ENCODE data around the gene PGBD1. TPM values are rescaled to one million over a fixed set of nuclear protein-coding genes. Genes with fewer than 3 reads are reported as not detected.

Gene PGBD1
- total RNA-seq, 6 donors from 2014 or later = 3.1 to 8.3 (median 4.1) TPM

DNA sequence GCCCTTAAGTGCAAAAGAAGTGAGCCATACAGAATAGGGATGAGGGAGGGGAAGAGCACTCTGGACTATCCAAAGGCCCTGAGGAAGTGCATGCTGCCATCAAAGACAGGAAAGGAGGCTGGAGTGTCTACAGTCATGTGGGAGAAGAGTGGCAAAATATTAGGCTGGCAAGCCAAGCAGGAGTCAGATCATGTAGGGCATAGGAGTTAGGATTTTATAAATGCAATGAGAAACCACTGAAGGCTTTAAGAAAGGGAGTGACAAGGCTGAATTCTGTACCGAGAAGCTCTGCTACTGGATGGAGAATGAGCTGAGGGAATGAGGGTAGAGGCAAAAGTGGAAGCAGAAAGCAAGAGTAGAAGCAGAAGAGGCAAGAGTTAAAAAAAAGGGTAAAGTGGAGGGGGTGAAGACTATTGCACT lies 52.2 kb downstream of the PGBD1 start:
- DNase-seq = no peak
- H3K9me3 ChIP-seq = peaks cover 0 to 7% (median 0%) of the 10 kb centered on the region in 4 donors
- H3K4me3 ChIP-seq = no peak overlapping the region
- H3K27me3 ChIP-seq = no peaks in the 10 kb centered on the region
- H3K27ac ChIP-seq = no peak overlapping the region
- TF ChIP-seq, protein P1, sequence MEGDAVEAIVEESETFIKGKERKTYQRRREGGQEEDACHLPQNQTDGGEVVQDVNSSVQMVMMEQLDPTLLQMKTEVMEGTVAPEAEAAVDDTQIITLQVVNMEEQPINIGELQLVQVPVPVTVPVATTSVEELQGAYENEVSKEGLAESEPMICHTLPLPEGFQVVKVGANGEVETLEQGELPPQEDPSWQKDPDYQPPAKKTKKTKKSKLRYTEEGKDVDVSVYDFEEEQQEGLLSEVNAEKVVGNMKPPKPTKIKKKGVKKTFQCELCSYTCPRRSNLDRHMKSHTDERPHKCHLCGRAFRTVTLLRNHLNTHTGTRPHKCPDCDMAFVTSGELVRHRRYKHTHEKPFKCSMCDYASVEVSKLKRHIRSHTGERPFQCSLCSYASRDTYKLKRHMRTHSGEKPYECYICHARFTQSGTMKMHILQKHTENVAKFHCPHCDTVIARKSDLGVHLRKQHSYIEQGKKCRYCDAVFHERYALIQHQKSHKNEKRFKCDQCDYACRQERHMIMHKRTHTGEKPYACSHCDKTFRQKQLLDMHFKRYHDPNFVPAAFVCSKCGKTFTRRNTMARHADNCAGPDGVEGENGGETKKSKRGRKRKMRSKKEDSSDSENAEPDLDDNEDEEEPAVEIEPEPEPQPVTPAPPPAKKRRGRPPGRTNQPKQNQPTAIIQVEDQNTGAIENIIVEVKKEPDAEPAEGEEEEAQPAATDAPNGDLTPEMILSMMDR (IDR thresholded peaks at IDR 0.05) = no peak
- TF ChIP-seq POLR2A (IDR thresholded peaks at IDR 0.05) (no peak), EP300 (IDR thresholded peaks at IDR 0.05) (no peak), POLR2AphosphoS5 (IDR thresholded peaks at IDR 0.05) (no peak)
- H3K36me3 ChIP-seq = peaks cover 0 to 4% (median 0%) of the 10 kb centered on the region in 4 donors
- peaks cover 9 to 17% (median 14%) of the 10 kb centered on the region in 4 donors for H3K4me1 ChIP-seq
- 85 to 86% methylated on average over 1 of the region's 1 CpG for WGBS, 2 donors
- ATAC-seq (ENCODE audit: low FRiP score in 2 of 2) = no peak

DNA sequence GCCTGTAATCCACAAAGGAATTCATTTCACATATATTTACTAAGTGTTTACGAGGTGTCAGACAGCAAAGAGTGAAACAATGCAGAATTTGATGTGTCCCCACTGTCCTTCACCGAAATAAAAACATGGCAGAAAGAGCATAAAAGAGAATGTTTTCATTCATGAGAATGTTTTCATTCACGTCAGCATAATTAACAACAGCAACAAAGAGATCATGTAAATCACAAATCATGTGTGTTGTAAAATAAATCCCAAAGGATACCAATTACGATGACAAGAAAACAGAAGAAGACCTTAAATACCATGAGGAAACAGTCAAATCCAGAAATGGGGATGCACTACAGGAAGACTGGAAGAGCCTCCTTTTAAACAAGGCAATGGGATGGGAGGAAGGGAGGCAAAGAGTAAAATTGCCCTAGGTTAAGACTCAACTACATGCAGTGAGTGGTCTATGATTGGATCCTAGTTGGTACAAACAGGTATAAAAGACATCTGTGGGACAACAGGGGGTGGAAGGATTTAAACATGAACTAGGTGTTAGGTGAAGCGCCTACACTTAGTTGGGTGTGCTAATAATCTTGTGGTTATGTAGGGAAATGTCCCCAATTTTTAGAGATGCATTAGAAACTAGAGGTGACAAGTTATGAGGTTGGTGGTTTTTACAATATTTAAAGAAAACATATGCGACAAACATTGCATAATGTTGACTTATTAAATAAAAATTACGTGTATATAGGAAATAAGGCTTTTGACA lies 53.1 kb downstream of the PGBD1 start:
- no peaks in the 10 kb centered on the region for H3K27me3 ChIP-seq
- H3K9me3 ChIP-seq = no peaks in the 10 kb centered on the region
- ATAC-seq (ENCODE audit: low FRiP score in 2 of 2) (no peak), DNase-seq (no peak)
- H3K4me1 ChIP-seq = peaks cover 9 to 17% (median 14%) of the 10 kb centered on the region in 4 donors
- peak overlapping the region; percentile 93 to 96 (median 94) for H3K27ac ChIP-seq
- no peaks in the 10 kb centered on the region for H3K36me3 ChIP-seq
- peak overlapping the region in 2 of 4 donors; percentile 68 to 71 for H3K4me3 ChIP-seq
- no peak for TF ChIP-seq POLR2A (IDR thresholded peaks at IDR 0.05)
- TF ChIP-seq, protein P1 (IDR thresholded peaks at IDR 0.05) = no peak
- no peak for TF ChIP-seq POLR2AphosphoS5 (IDR thresholded peaks at IDR 0.05)
- TF ChIP-seq EP300 (IDR thresholded peaks at IDR 0.05) = no peak
- 72 to 84% methylated on average over 7 of the region's 7 CpGs for WGBS, 2 donors

- WGBS, 2 donors = 31% methylated on average over 12 of the region's 12 CpGs
- Histone ChIP-seq H3K36me3 (no peaks in the 10 kb centered on the region), H3K4me3 (peak overlapping the region in 3 of 4 donors; percentile 47 to 71 (median 68)), H3K27me3 (no peaks in the 10 kb centered on the region), H3K4me1 (peaks cover 9 to 17% (median 14%) of the 10 kb centered on the region in 4 donors), H3K9me3 (no peaks in the 10 kb centered on the region), H3K27ac (peak overlapping the region; percentile 93 to 96 (median 94))
- TF ChIP-seq POLR2AphosphoS5 (IDR thresholded peaks at IDR 0.05) = no peak
- ATAC-seq (ENCODE audit: low FRiP score in 2 of 2) (no peak), DNase-seq (no peak)
Observed at GRCh38 chr6:28335040-28335563, 53.7 kb downstream of the PGBD1 start.

GRCh38 chr6:28335564-28336283 lies 54.4 kb downstream of the PGBD1 start, which contains the start of gene ZSCAN31:
TSS of gene ZSCAN31 (minus strand) at chr6:28336148. CDS start at chr6:28329683, 6,465 bp downstream.
- WGBS, 2 donors = 1% methylated on average over 31 to 33 of the region's 35 CpGs
- TF ChIP-seq POLR2AphosphoS5 (IDR thresholded peaks at IDR 0.05) (peak; percentile 67 to 75), EP300 (IDR thresholded peaks at IDR 0.05) (peak in 1 of 4 donors; percentile 21), POLR2A (IDR thresholded peaks at IDR 0.05) (peak; percentile 28 to 92 (median 84))
- TF ChIP-seq, protein P1 (IDR thresholded peaks at IDR 0.05) = no peak
- H3K36me3 ChIP-seq = no peaks in the 10 kb centered on the region
- no peaks in the 10 kb centered on the region for H3K9me3 ChIP-seq
- H3K27me3 ChIP-seq = no peaks in the 10 kb centered on the region
- DNase-seq (peak; percentile 92 to 99), ATAC-seq (ENCODE audit: low FRiP score in 2 of 2) (peak; percentile 98)
- H3K4me1 ChIP-seq = peaks cover 9 to 17% (median 14%) of the 10 kb centered on the region in 4 donors
- H3K27ac ChIP-seq = peak within 1 kb of the TSS; percentile 93 to 96 (median 94)
- H3K4me3 ChIP-seq = peak within 1 kb of the TSS; percentile 44 to 71 (median 58)

Measured in upper lobe of left lung (tissue), 6 donors.